Measurements from ENCODE around the gene RPE. TPM values are rescaled to one million over a fixed set of nuclear protein-coding genes. Genes with fewer than 3 reads are reported as not detected.

Gene RPE
- total RNA-seq, 1 experiment from 2014 or later, result 67.8 TPM

GRCh38 chr2:209986415-209986814, 16.0 kb upstream of the RPE start:
- no peak for TF ChIP-seq CTCF (conservative IDR thresholded peaks at IDR 0.05)
- no peak overlapping the region for H2BK5ac ChIP-seq (ENCODE audit: insufficient read length, low read length)
- no peak overlapping the region for H4K5ac ChIP-seq (ENCODE audit: insufficient read length, low read depth, low read length)
- no peak overlapping the region for H3T11ph ChIP-seq (ENCODE audit: low read length)
- no peak overlapping the region for H2AK5ac ChIP-seq (ENCODE audit: insufficient read length, low read length)
- H3K14ac ChIP-seq (ENCODE audit: insufficient read depth, low read length), result no peak overlapping the region
- H3K56ac ChIP-seq (ENCODE audit: insufficient read length, low read depth, low read length), result no peak overlapping the region
- H2BK12ac ChIP-seq (ENCODE audit: insufficient read length, low read depth, low read length), result no peak overlapping the region
- H4K91ac ChIP-seq (ENCODE audit: insufficient read length, low read depth, low read length), result no peak overlapping the region
- no peaks in the 10 kb centered on the region for H3K79me2 ChIP-seq (ENCODE audit: insufficient read depth, low read length)
- H3K79me1 ChIP-seq (ENCODE audit: insufficient read depth, low read depth, low read length, poor library complexity, severe bottlenecking), result no peaks in the 10 kb centered on the region
- no peak overlapping the region for H2BK20ac ChIP-seq (ENCODE audit: low read depth, low read length, poor library complexity, severe bottlenecking)
- no peaks in the 10 kb centered on the region for H3K9me3 ChIP-seq (ENCODE audit: control insufficient read depth, low read depth, low read length)
- no peaks in the 10 kb centered on the region for H3K4me1 ChIP-seq (ENCODE audit: insufficient read depth, low read length)
- no peak overlapping the region for H3K4me2 ChIP-seq (ENCODE audit: insufficient read depth, insufficient read length, low read length)
- no peaks in the 10 kb centered on the region for H3K23me2 ChIP-seq (ENCODE audit: insufficient read length, low read depth, low read length, poor library complexity, severe bottlenecking)
- no peak overlapping the region for H3K4ac ChIP-seq (ENCODE audit: low read depth, low read length)
- H3K27me3 Mint-ChIP-seq (ENCODE audit: low read depth), result peaks cover 2% of the 10 kb centered on the region
- H3K9me3 Mint-ChIP-seq, result no peaks in the 10 kb centered on the region
- WGBS (ENCODE audit: extremely low coverage, insufficient read length, low lambda C conversion rate), result no CpG with 5 or more reads among the region's 2 CpGs
- H4K20me1 ChIP-seq (ENCODE audit: control insufficient read depth, insufficient read depth, insufficient read length), result no peaks in the 10 kb centered on the region
- H3K36me3 Mint-ChIP-seq (ENCODE audit: insufficient read depth in 1 of 3, low read depth in 3 of 3), result no peaks in the 10 kb centered on the region
- no peak overlapping the region for H3K18ac ChIP-seq (ENCODE audit: insufficient read length, low read depth, low read length)
- H3K9ac ChIP-seq (ENCODE audit: extremely low read depth, insufficient read length, low read length), result no peak overlapping the region
- H2BK120ac ChIP-seq (ENCODE audit: low read depth, low read length, poor library complexity, severe bottlenecking), result no peak overlapping the region
- no peak overlapping the region for H2BK15ac ChIP-seq (ENCODE audit: low read depth, low read length)
- no peak overlapping the region for H3K27ac Mint-ChIP-seq
- H3K23ac ChIP-seq (ENCODE audit: insufficient read length, low read depth, low read length), result no peak overlapping the region
- no peak overlapping the region for H4K8ac ChIP-seq (replicated peaks; ENCODE audit: insufficient read length, low read depth, low read length)
- H3K4me1 Mint-ChIP-seq, result no peaks in the 10 kb centered on the region
- no peaks in the 10 kb centered on the region for H3K27me3 ChIP-seq (ENCODE audit: insufficient read depth, low read length)
- no peak overlapping the region for H3K27ac ChIP-seq (ENCODE audit: insufficient read length, low read depth, low read length)
- no peak overlapping the region for H3K4me3 Mint-ChIP-seq
- no peak for DNase-seq
- no peak overlapping the region for H2AFZ ChIP-seq (ENCODE audit: low read length)

Measured in H9 (cell line).